GM21381 (cell line): ENCODE measurements around the gene MPIG6B.
A peak's percentile ranks its signal among the peaks of the same experiment; 100 is the strongest.
"Not testable (repeated sequence)": the region's sequence is repeated elsewhere in the genome, so short reads cannot be mapped to it uniquely, and the experiment has no call there.

Experiments
- ATAC-seq: cut with Tn5 transposase; IDR thresholded peaks from one replicate; pipeline ENCODE4 v1.9.1; 2021; ENCODE audit warnings: mild to moderate bottlenecking, moderate library complexity; ENCODE audit not compliant: unreplicated experiment

MPIG6B gene

DNA sequence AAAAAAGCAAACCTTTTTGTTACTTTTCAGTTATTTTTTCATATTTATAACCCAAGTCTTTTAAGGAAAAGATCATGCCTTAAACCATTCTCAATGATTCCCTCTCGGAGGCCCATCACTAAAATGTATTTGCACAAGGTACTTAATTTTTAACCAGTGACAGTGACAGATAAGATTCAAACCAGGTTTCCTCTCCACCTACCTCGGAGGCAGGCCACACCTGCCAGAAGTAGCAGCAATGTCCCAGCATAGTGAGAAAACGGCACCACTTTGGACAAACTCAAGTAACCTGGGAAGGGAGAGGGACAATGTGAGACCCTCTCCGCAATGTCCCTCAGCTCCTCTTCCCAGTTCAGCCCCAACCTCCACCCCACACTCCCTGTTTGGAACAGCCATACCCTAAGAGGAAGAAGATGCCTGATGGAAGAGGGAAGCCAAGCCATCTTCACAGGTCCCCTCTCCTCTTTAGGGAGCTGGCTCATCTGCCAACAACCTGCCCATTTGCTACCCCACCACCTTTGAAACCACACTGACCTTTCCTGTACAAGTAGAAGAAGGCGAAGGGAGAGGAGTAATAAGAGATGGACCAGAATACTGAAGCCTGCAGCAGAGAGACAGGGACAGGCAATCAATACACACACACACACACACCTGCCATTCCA is 22.3 kb upstream of the MPIG6B start:
- ATAC-seq: no peak

DNA sequence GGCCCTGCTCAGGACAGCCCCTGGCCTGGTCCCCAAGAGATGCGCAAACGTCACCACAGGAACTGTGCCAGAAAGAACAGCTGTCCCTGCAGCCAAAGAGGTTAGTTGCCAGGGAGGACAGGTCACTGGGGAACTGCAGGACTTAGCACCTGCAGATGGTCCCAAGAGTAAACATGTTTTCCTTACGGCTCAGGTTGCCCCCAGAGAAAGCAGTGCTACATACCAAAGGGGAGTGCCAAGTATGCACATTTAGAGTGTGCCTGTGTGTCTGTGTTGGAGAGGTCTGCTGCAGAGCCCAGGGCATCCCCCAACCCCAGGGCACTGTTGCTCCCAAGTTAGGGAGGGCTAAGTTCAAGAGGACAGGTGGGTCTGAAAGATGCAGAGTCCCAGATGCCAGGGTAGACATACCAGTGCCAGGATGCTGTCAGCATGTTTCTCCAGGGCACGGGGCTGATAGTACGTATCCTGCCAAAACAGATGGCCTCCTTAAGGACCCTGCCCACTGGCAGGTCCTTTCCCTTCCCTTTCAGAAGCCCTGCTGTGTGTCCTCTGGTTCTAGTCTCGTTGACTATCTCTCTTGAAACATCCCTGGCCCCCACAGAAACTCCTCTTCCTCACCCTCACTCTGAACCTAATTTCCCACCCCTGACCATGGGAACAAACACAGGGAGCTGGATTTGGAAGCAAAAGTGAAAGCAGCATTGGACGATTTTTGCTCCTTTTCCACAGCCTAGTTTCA is 21.3 kb upstream of the MPIG6B start:
- ATAC-seq: no peak

- no peak for ATAC-seq
Observed at GRCh38 chr6:31702405-31702818, 20.8 kb upstream of the MPIG6B start.

GRCh38 chr6:31702819-31703716 is 20.1 kb upstream of the MPIG6B start, which contains the start of gene ABHD16A:
Gene ABHD16A (minus strand): TSS chr6:31703324. CDS start chr6:31703281, 43 bp downstream.
- peak; percentile 86 for ATAC-seq

DNA sequence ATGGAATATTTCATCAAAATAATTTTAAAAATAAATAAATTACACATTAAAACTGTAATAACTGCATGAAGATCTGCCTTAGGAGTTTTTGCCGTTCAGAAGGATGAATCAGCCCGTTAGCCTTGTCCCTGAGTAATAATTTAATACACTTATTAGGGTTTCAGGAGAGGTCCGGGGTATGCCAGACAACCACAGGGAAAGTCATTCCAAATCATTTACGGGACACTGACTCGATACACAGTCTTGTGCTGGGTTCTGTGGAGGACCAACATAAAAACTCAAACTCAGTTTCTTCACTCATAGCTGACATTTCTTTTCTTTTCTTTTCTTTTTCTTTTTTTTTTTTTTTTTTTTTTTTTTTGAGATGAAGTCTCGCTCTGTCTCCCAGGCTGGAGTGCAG is 17.2 kb upstream of the MPIG6B start:
- no peak for ATAC-seq

- no peak for ATAC-seq
Observed at GRCh38 chr6:31706599-31706998, 16.6 kb upstream of the MPIG6B start, which contains the start of gene LY6G6F. Gene LY6G6F (plus strand): TSS chr6:31706866. CDS start chr6:31706907, 41 bp downstream.

GRCh38 chr6:31707701-31708100 is 15.5 kb upstream of the MPIG6B start:
- ATAC-seq: no peak

- no peak for ATAC-seq
Observed at GRCh38 chr6:31708224-31708623, 14.9 kb upstream of the MPIG6B start.

DNA sequence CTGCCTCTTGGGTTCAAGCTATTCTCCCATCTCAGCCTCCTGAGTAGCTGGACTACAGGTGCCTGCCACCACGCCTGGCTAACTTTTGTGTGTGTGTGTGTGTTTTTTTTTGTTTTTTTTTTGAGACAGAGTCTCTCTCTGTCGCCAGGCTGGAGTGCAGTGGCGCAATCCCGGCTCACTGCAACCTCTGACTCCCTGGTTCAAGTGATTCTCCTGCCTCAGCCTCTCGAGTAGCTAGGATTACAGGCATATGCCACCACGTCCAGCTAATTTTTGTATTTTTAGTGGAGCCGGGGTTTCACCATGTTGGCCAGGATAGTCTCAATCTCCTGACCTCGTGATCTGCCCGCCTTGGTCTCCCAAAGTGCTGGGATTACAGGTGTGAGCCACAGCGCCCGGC is 14.0 kb upstream of the MPIG6B start:
- not testable (repeated sequence) for ATAC-seq

- ATAC-seq: no peak
Observed at GRCh38 chr6:31710523-31711219, 12.5 kb upstream of the MPIG6B start.

DNA sequence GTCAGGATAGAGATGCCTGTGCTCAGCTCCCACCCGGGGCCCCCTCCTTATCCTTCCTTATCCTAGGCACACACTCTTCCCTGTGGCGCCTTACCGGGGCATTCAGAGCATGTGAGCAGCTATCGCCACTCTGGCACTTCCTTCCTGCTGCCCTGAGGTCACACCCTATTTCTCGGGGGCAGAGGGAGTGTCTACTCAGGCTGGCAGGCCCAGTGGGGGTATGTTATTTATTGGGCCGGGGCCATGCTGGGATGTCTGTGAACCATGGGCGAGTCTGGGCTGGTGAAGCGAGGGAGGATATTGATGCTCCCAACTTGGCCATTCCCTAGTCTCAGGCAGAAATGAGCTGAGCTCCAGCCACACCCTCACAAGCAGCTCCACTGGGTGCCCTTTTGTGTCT is 11.9 kb upstream of the MPIG6B start:
- no peak for ATAC-seq

DNA sequence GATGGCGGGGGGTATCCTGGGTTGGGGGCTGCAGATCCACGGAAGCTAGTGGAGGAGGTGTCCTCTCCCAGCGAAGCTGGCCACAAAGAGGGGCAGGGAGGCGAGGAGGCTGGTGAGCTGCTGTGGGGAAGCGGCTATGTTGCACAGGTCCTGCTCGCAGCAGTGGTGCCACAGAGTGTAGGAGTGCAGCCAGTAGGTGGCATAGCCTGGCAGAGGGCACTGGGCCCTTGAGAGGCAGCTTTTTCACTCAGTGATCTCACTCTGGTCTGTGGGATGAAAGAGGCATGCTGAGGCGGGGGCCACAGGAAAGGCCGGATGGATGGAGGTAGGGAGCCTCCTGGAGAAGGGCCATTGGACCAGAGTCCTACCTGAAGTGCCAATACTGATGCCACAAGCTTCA is 10.9 kb upstream of the MPIG6B start:
- no peak for ATAC-seq

DNA sequence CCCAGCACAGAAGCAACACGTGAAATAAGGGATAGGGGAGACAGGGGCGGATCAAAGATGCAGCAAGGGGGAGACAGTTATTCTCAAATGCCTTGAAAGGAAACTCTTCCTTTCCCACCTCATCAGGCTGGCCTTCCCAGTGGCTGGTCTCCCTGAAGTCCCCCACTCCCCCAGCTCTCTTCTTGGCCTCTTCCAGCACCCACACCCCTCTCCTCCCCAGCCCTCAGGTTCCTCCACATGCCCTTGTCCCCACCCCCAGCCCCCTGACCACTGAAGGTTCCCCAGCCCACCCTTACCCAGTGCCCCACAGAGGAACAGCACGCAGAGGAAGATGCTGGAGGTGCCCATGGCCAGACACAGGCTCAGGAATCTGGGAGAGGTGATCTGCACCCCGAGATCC is 9.7 kb upstream of the MPIG6B start:
- ATAC-seq: no peak

- no peak for ATAC-seq
Observed at GRCh38 chr6:31713991-31714684, 9.0 kb upstream of the MPIG6B start.

DNA sequence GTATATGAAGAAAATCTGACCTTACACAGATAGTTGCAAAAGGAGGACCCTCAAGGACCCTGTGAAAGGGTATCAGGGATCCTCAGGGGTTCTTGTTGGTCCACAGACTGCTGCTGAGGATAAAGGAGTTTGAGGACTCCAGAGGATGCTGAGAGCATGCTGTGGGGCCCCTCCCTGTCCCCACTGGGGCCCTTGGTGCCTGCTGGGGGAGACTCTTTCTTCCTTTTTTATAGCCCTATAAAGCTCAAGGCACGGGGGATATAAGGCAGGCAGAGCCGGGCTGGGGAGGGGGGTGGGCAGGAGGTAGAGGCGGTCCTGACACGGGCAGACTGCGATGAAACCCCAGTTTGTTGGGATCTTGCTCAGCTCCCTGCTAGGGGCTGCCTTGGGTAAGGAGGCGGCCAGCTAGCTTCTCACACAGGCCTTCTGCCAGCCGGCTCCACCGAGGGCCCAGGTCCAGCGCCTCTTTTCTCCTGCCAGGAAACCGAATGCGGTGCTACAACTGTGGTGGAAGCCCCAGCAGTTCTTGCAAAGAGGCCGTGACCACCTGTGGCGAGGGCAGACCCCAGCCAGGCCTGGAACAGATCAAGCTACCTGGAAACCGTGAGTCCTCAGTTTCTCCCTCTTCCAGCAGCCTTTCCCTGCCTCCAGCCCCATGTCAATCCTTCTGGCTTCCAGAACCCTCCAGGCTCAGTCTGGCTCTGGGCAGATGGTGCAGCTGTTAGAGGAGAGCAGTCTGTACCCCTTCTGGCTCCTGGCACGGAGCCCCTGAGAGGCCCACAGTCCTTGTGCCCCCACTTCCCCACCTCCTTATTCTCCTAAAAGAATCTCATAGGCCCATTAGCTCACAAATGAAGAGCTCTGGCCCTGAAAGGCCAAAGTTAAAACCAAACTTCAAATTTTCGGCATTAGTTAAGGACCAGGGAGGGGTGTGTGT is 7.9 kb upstream of the MPIG6B start, which contains the start of gene LY6G6D:
LY6G6D (plus strand) TSS at position 327 of the 937 bp plus-strand sequence; CDS start at position 335, 8 bp downstream.
- ATAC-seq: no peak

DNA sequence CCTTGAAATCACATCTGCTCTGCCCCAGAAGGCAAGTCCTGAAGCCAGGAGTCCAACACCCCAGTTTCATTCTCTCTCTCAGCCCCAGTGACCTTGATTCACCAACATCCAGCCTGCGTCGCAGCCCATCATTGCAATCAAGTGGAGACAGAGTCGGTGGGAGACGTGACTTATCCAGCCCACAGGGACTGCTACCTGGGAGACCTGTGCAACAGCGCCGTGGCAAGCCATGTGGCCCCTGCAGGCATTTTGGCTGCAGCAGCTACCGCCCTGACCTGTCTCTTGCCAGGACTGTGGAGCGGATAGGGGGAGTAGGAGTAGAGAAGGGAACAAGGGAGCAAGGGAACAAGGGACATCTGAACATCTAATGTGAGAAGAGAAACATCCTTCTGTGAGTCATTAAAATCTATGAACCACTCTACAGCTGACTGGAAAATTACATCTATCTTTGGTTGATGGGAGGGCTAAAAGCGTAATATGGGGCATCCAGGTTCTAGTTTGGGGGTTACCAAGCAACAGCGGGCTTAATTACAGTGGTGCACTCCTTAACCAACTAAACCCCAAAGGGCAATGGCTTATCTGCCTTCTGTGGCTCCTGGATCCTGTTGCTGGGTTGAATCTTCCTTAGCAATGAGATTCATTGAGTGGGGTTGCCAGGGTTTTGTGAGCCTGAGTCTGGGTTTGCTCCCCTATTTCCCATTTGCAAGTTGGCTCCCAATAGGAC is 5.5 kb upstream of the MPIG6B start:
- no peak for ATAC-seq

- ATAC-seq: no peak
Observed at GRCh38 chr6:31718265-31718664, 4.9 kb upstream of the MPIG6B start.

DNA sequence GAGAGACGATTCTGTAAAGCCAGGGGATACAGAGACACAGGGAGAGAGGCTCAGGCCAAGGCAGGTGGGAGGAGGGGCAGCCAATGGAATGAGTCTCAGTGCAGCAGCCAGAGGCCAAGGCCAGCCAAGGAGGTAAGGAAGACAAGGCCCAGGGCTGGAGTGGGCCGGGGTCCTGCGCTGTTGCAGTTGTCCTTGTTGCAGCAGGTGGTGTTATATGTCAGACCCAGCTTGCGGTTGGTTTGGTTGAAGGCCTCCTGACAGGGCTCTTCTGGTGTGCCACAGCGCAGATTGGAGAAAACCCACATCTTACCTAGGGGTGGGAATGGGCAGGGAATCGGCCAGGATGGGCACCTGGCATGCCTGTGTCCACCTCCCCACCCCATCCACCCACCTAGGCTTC is 4.2 kb upstream of the MPIG6B start:
- ATAC-seq: no peak
